Measurements from ENCODE around the gene DIP2B. TPM values are rescaled to one million over a fixed set of nuclear protein-coding genes. Genes with fewer than 3 reads are reported as not detected.

DIP2B gene
- polyA plus RNA-seq, 2 donors = 7.2 to 10.0 TPM

GRCh38 chr12:50614167-50614759, 109.5 kb downstream of the DIP2B start:
- 42 to 48% methylated on average over 4 of the region's 4 CpGs for WGBS, 2 donors
- H3K4me3 ChIP-seq (ENCODE audit: low read depth in 1 of 2, low read length in 2 of 2) = no peak overlapping the region
- H3K36me3 ChIP-seq (ENCODE audit: control insufficient read depth in 2 of 2, insufficient read depth in 2 of 2, low read length in 1 of 2) = no peaks in the 10 kb centered on the region
- peak overlapping the region; percentile 63 to 82 for H3K27ac ChIP-seq (ENCODE audit: low read depth in 2 of 2, low read length in 1 of 2)
- no peaks in the 10 kb centered on the region for H3K27me3 ChIP-seq (ENCODE audit: control insufficient read depth in 1 of 2, insufficient read depth in 2 of 2, low read length in 2 of 2)
- peaks cover 0 to 4% of the 10 kb centered on the region in 2 donors for H3K4me1 ChIP-seq (ENCODE audit: control insufficient read depth in 2 of 2, insufficient read depth in 2 of 2, low read length in 1 of 2)
- H3K9me3 ChIP-seq (ENCODE audit: control insufficient read depth in 2 of 2, insufficient read depth in 1 of 2, low read depth in 1 of 2, low read length in 1 of 2) = no peaks in the 10 kb centered on the region

DNA sequence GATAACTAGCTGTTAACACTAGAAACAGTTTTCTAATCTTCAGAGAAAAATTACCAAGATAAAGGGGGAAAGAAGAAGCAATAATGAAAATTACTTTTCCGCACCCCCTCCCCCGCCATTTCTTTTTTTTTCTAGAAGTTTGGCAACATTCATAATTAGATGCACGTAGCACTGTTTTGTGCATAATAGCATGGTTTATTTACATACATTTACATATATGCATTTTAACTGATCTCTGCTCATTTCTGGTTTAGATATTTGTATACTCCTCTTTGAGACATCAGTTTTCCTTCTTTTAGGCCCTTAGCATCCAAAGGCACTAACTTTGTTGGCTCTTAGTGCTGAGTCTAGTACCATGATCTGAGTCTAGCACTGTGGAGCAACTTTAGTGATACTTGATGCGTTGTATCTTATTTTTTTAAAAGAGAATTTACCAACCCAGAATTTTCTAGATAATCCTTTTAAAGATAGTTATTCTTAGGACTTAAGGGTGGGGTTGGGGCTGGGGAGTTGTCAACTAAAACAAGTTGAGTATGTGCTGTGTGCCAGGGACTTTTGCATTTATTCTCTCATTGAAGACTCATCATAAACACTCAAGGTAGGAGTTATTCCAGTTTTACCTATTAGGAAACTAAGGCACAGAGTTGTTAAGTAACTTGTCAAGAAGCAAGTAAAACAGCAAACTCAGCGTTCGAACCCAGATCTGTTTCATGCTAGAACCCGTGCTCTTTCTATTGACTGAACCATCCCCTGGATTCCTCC, 110.5 kb downstream of the DIP2B start:
- Histone ChIP-seq H3K9me3 (ENCODE audit: control insufficient read depth in 2 of 2, insufficient read depth in 1 of 2, low read depth in 1 of 2, low read length in 1 of 2) (no peaks in the 10 kb centered on the region), H3K4me1 (ENCODE audit: control insufficient read depth in 2 of 2, insufficient read depth in 2 of 2, low read length in 1 of 2) (peaks cover 6 to 8% of the 10 kb centered on the region in 2 donors), H3K36me3 (ENCODE audit: control insufficient read depth in 2 of 2, insufficient read depth in 2 of 2, low read length in 1 of 2) (no peaks in the 10 kb centered on the region), H3K27me3 (ENCODE audit: control insufficient read depth in 1 of 2, insufficient read depth in 2 of 2, low read length in 2 of 2) (no peaks in the 10 kb centered on the region), H3K27ac (ENCODE audit: low read depth in 2 of 2, low read length in 1 of 2) (peak overlapping the region; percentile 71 to 84), H3K4me3 (ENCODE audit: low read depth in 1 of 2, low read length in 2 of 2) (no peak overlapping the region)
- WGBS, 2 donors = 74 to 82% methylated on average over 7 of the region's 7 CpGs

DNA sequence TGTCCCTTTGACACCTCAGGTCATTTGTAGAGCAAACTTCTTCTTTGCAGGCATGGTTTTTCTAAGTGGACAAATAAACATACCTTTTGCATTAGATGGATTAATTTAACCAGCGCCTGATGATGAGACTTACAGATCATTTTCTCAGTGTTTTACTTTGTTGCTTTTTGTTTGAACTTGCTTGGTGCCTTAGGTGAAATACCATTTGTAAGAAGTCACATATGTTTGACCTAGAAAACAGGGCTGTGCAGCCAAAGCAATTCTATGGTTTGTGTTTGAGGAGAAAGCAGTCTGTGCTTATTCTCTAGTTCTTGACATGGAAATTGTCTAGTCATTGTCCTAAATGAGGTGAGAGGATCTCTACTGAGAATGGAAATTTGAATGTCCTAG, 111.1 kb downstream of the DIP2B start:
- Histone ChIP-seq H3K36me3 (ENCODE audit: control insufficient read depth in 2 of 2, insufficient read depth in 2 of 2, low read length in 1 of 2) (no peaks in the 10 kb centered on the region), H3K4me1 (ENCODE audit: control insufficient read depth in 2 of 2, insufficient read depth in 2 of 2, low read length in 1 of 2) (peaks cover 6 to 9% of the 10 kb centered on the region in 2 donors), H3K4me3 (ENCODE audit: low read depth in 1 of 2, low read length in 2 of 2) (no peak overlapping the region), H3K27ac (ENCODE audit: low read depth in 2 of 2, low read length in 1 of 2) (peak overlapping the region; percentile 71 to 84), H3K27me3 (ENCODE audit: control insufficient read depth in 1 of 2, insufficient read depth in 2 of 2, low read length in 2 of 2) (no peaks in the 10 kb centered on the region), H3K9me3 (ENCODE audit: control insufficient read depth in 2 of 2, insufficient read depth in 1 of 2, low read depth in 1 of 2, low read length in 1 of 2) (no peaks in the 10 kb centered on the region)
- 63 to 69% methylated on average over 1 of the region's 1 CpG for WGBS, 2 donors

DNA sequence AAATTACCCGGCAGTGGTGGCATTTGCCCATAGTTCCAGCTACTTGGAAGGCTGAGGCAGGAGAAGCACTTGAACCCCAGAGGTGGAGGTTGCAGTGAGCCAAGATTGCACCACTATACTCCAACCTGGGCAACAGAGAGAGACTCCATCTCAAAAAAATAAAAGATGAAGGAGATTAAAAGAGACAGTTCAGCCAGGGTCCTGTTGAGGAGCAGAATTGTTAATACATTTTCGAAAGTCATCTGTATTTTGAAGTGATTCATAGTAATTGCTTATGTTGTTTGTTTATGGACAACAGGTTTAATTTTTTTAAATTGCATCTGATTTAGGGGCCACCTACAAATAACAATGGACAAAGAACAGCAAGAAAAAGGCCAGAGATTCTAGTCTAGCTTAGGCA, 112.9 kb downstream of the DIP2B start:
- H3K27me3 ChIP-seq (ENCODE audit: control insufficient read depth in 1 of 2, insufficient read depth in 2 of 2, low read length in 2 of 2) = no peaks in the 10 kb centered on the region
- H3K4me1 ChIP-seq (ENCODE audit: control insufficient read depth in 2 of 2, insufficient read depth in 2 of 2, low read length in 1 of 2) = peaks cover 6 to 12% of the 10 kb centered on the region in 2 donors
- WGBS, 2 donors = 48 to 53% methylated on average over 2 of the region's 2 CpGs
- H3K27ac ChIP-seq (ENCODE audit: low read depth in 2 of 2, low read length in 1 of 2) = peak overlapping the region in 1 of 2 donors; percentile 26
- no peaks in the 10 kb centered on the region for H3K9me3 ChIP-seq (ENCODE audit: control insufficient read depth in 2 of 2, insufficient read depth in 1 of 2, low read depth in 1 of 2, low read length in 1 of 2)
- H3K36me3 ChIP-seq (ENCODE audit: control insufficient read depth in 2 of 2, insufficient read depth in 2 of 2, low read length in 1 of 2) = no peaks in the 10 kb centered on the region
- no peak overlapping the region for H3K4me3 ChIP-seq (ENCODE audit: low read depth in 1 of 2, low read length in 2 of 2)

DNA sequence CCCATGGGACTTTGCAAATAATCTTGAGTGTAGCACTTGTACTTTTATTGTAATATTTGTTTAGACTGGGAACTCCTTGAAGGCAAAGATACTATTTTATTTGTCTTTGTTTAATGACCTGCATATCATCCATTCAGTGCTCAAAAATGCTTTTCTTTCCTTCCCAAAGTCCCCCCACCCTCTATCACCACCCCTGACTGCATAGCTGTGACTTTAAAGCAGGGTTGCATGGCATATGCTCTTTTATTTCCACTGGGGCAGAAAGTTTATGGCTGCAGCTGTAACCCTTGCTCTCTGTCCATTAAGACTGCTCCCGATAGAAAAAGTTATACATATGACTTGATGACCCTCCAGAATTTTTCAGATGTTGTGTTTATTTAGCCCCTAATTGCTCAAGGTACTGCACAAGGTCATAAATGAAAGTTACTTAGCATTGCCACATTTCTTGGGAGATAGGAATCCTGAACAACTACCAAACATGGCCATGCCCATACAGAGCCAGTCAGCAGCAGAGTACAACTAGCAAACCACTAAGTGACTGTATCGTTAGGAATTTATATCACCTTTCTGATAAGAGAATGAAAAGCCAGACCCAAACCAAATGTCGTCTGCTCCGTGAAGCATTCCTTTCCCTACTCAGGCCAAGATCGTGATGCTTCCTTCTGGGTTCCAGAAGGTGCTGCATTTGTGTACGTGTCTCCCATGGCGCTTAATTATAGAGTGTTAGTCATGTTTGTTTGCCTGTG, 114.3 kb downstream of the DIP2B start:
- no peak overlapping the region for H3K4me3 ChIP-seq (ENCODE audit: low read depth in 1 of 2, low read length in 2 of 2)
- no peaks in the 10 kb centered on the region for H3K9me3 ChIP-seq (ENCODE audit: control insufficient read depth in 2 of 2, insufficient read depth in 1 of 2, low read depth in 1 of 2, low read length in 1 of 2)
- H3K27ac ChIP-seq (ENCODE audit: low read depth in 2 of 2, low read length in 1 of 2) = peak overlapping the region; percentile 37 to 60
- peaks cover 6 to 10% of the 10 kb centered on the region in 2 donors for H3K4me1 ChIP-seq (ENCODE audit: control insufficient read depth in 2 of 2, insufficient read depth in 2 of 2, low read length in 1 of 2)
- H3K27me3 ChIP-seq (ENCODE audit: control insufficient read depth in 1 of 2, insufficient read depth in 2 of 2, low read length in 2 of 2) = no peaks in the 10 kb centered on the region
- H3K36me3 ChIP-seq (ENCODE audit: control insufficient read depth in 2 of 2, insufficient read depth in 2 of 2, low read length in 1 of 2) = no peaks in the 10 kb centered on the region
- WGBS, 2 donors = 55 to 57% methylated on average over 7 of the region's 7 CpGs

- Histone ChIP-seq H3K27ac (ENCODE audit: low read depth in 2 of 2, low read length in 1 of 2) (peak overlapping the region; percentile 72 to 91), H3K27me3 (ENCODE audit: control insufficient read depth in 1 of 2, insufficient read depth in 2 of 2, low read length in 2 of 2) (no peaks in the 10 kb centered on the region), H3K4me3 (ENCODE audit: low read depth in 1 of 2, low read length in 2 of 2) (no peak overlapping the region), H3K36me3 (ENCODE audit: control insufficient read depth in 2 of 2, insufficient read depth in 2 of 2, low read length in 1 of 2) (no peaks in the 10 kb centered on the region), H3K9me3 (ENCODE audit: control insufficient read depth in 2 of 2, insufficient read depth in 1 of 2, low read depth in 1 of 2, low read length in 1 of 2) (no peaks in the 10 kb centered on the region), H3K4me1 (ENCODE audit: control insufficient read depth in 2 of 2, insufficient read depth in 2 of 2, low read length in 1 of 2) (peaks cover 6 to 10% of the 10 kb centered on the region in 2 donors)
- 72 to 80% methylated on average over 2 of the region's 2 CpGs for whole genome bisulfite sequencing, 2 donors
Observed at GRCh38 chr12:50619610-50619958, 114.8 kb downstream of the DIP2B start.

GRCh38 chr12:50620109-50620977, 115.6 kb downstream of the DIP2B start:
- WGBS, 2 donors = 44 to 53% methylated on average over 9 of the region's 9 CpGs
- H3K36me3 ChIP-seq (ENCODE audit: control insufficient read depth in 2 of 2, insufficient read depth in 2 of 2, low read length in 1 of 2) = no peaks in the 10 kb centered on the region
- H3K27ac ChIP-seq (ENCODE audit: low read depth in 2 of 2, low read length in 1 of 2) = peak overlapping the region; percentile 72 to 91
- H3K9me3 ChIP-seq (ENCODE audit: control insufficient read depth in 2 of 2, insufficient read depth in 1 of 2, low read depth in 1 of 2, low read length in 1 of 2) = no peaks in the 10 kb centered on the region
- peaks cover 6 to 10% of the 10 kb centered on the region in 2 donors for H3K4me1 ChIP-seq (ENCODE audit: control insufficient read depth in 2 of 2, insufficient read depth in 2 of 2, low read length in 1 of 2)
- no peaks in the 10 kb centered on the region for H3K27me3 ChIP-seq (ENCODE audit: control insufficient read depth in 1 of 2, insufficient read depth in 2 of 2, low read length in 2 of 2)
- H3K4me3 ChIP-seq (ENCODE audit: low read depth in 1 of 2, low read length in 2 of 2) = no peak overlapping the region

- H3K4me3 ChIP-seq (ENCODE audit: low read depth in 1 of 2, low read length in 2 of 2) = no peak overlapping the region
- H3K27me3 ChIP-seq (ENCODE audit: control insufficient read depth in 1 of 2, insufficient read depth in 2 of 2, low read length in 2 of 2) = no peaks in the 10 kb centered on the region
- no peaks in the 10 kb centered on the region for H3K9me3 ChIP-seq (ENCODE audit: control insufficient read depth in 2 of 2, insufficient read depth in 1 of 2, low read depth in 1 of 2, low read length in 1 of 2)
- H3K4me1 ChIP-seq (ENCODE audit: control insufficient read depth in 2 of 2, insufficient read depth in 2 of 2, low read length in 1 of 2) = peaks cover 6 to 10% of the 10 kb centered on the region in 2 donors
- H3K27ac ChIP-seq (ENCODE audit: low read depth in 2 of 2, low read length in 1 of 2) = peak overlapping the region; percentile 38 to 53
- no peaks in the 10 kb centered on the region for H3K36me3 ChIP-seq (ENCODE audit: control insufficient read depth in 2 of 2, insufficient read depth in 2 of 2, low read length in 1 of 2)
- 47 to 65% methylated on average over 1 of the region's 1 CpG for whole genome bisulfite sequencing, 2 donors
Observed at GRCh38 chr12:50620978-50621360, 116.2 kb downstream of the DIP2B start.
